Measurements from ENCODE around the gene RASA4B.

DNA sequence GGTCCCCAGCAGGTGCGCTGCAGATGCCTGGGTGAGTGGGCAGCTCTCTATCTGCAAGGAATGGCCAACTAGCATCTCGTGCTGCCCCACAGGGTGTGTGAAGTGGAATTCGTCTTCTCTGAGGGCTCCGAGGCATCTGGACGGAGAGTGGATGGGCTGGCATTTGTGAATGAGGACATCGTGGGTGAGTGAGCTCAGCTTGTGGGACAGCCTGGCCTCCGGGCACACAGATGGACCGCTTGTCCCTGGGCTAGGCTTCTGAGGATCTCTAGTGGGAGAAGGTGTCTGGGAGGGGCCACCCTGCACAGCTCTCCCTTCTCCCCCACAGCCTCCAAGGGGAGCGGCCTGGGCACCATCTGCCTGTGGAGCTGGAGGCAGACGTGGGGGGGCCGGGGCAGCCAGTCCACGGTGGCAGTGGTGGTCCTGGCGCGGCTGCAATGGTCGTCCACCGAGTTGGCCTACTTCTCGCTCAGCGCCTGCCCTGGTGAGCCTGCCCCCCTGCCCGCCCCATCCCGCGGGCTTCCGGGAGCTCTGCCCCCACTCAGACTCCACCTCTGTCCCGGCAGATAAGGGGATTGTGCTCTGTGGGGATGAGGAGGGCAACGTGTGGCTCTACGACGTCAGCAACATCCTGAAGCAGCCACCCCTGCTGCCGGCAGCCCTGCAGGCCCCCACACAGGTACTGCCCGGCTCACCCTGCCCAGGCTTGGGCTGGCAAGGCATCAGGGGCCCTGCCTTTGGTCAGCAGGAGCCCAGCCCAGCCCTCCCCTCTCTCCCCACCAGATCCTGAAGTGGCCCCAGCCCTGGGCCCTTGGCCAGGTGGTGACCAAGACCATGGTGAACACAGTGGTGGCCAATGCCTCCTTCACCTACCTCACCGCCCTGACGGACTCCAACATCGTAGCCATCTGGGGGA lies 45.2 kb downstream of the RASA4B start:
- TF ChIP-seq, protein P1, sequence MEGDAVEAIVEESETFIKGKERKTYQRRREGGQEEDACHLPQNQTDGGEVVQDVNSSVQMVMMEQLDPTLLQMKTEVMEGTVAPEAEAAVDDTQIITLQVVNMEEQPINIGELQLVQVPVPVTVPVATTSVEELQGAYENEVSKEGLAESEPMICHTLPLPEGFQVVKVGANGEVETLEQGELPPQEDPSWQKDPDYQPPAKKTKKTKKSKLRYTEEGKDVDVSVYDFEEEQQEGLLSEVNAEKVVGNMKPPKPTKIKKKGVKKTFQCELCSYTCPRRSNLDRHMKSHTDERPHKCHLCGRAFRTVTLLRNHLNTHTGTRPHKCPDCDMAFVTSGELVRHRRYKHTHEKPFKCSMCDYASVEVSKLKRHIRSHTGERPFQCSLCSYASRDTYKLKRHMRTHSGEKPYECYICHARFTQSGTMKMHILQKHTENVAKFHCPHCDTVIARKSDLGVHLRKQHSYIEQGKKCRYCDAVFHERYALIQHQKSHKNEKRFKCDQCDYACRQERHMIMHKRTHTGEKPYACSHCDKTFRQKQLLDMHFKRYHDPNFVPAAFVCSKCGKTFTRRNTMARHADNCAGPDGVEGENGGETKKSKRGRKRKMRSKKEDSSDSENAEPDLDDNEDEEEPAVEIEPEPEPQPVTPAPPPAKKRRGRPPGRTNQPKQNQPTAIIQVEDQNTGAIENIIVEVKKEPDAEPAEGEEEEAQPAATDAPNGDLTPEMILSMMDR (IDR thresholded peaks at IDR 0.05; ENCODE audit: insufficient read depth, low read length, poor library complexity, severe bottlenecking): no peak
- no peak for TF ChIP-seq EZH2phosphoT487 (conservative IDR thresholded peaks at IDR 0.05; ENCODE audit: low read length)

All from SU-DHL-6 (cell line).